Testis (tissue), 2 donors: ENCODE data around the gene ADAMTS12.

ENCODE experiments used
- CTCF ChIP-seq, 3 experiments: fragments of 450-650 bp in 2 of 3; fragments of 200-600 bp in 1 of 3; sonication (generic) in 1 of 3; IDR thresholded peaks; one replicate each; pipeline ENCODE4 v1.5.1; 2016 to 2019; ENCODE audit warnings: antibody characterized with exemption in 3 of 3, mild to moderate bottlenecking in 2 of 3, moderate library complexity in 1 of 3
- POLR2A ChIP-seq: fragments of 450-650 bp; IDR thresholded peaks from one replicate; pipeline ENCODE4 v1.6.1; 2017; ENCODE audit warnings: antibody characterized with exemption, mild to moderate bottlenecking, moderate library complexity

- TF ChIP-seq CTCF (IDR thresholded peaks at IDR 0.05) = no peak
- TF ChIP-seq POLR2A = no peak
These were observed 170.1 kb downstream of the ADAMTS12 start for GRCh38 chr5:33721491-33722200.
